RWPE1 (cell line): Measurements from ENCODE around the gene SHCBP1.

Source experiments
- CTCF ChIA-PET: fragments of 350-600 bp; sonication (Branson Sonifier 250); formaldehyde crosslinking; extraction: SDS; loops from one replicate; lab custom pipeline; 2021; lab: Yijun Ruan, JAX
- POLR2A ChIA-PET: fragments of 400-600 bp; formaldehyde crosslinking; extraction: SDS; loops from one replicate; lab custom pipeline; 2020; ENCODE audit warnings: antibody characterized with exemption; ENCODE audit not compliant: low non-redundant PET; lab: Yijun Ruan, JAX
- DNase-seq: peaks from one replicate; pipeline ENCODE4 v3.0.0; 2012; ENCODE audit warnings: low spot score
- H3K27ac ChIP-seq: fragments of 450-650 bp; 2 replicates; pipeline ENCODE4 v1.5.1; 2017
- TF ChIP-seq, protein P1 (sequence below): fragments of 450-650 bp; conservative IDR thresholded peaks from 2 replicates; pipeline ENCODE4 v1.5.1; 2017; ENCODE audit warnings: low read depth, mild to moderate bottlenecking

Gene SHCBP1

GRCh38 chr16:46607529-46607928 is 13.7 kb downstream of the SHCBP1 start:
- DNase-seq, result peak; percentile 26
- TF ChIP-seq, protein P1, sequence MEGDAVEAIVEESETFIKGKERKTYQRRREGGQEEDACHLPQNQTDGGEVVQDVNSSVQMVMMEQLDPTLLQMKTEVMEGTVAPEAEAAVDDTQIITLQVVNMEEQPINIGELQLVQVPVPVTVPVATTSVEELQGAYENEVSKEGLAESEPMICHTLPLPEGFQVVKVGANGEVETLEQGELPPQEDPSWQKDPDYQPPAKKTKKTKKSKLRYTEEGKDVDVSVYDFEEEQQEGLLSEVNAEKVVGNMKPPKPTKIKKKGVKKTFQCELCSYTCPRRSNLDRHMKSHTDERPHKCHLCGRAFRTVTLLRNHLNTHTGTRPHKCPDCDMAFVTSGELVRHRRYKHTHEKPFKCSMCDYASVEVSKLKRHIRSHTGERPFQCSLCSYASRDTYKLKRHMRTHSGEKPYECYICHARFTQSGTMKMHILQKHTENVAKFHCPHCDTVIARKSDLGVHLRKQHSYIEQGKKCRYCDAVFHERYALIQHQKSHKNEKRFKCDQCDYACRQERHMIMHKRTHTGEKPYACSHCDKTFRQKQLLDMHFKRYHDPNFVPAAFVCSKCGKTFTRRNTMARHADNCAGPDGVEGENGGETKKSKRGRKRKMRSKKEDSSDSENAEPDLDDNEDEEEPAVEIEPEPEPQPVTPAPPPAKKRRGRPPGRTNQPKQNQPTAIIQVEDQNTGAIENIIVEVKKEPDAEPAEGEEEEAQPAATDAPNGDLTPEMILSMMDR, result peak; percentile 51
- POLR2A ChIA-PET, result no interaction called here
- CTCF ChIA-PET, result interaction anchor here (0.7 to 1.2 kb wide), 5 partner anchors 42 to 1144 kb away, joined by 3 to 8 read pairs (median 4); no protein-coding TSS in a partner anchor
- no peak overlapping the region for H3K27ac ChIP-seq

DNA sequence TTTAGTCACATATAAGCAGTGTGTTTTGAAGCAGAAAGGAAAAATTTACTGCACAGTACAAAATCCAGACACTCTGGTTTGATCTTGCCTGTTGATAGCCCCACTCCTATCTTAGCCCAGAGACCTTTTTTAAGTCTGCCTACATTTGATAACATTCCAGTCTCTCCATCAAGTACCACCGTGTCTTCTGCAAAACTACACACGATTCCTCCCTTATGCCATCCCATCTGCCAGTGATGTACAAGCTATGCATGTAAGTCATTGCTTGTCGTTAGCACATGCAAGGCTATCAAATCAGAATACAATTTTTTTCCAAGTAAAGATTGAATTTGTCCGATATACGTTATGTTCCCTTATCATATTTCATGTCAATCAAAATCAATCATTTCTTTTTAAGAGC is 14.9 kb downstream of the SHCBP1 start:
- ChIA-PET CTCF (interaction anchor here (0.6 to 1.1 kb wide), 6 partner anchors 33 to 476 kb away, joined by 3 to 5 read pairs (median 4); no protein-coding TSS in a partner anchor), POLR2A (no interaction called here)
- no peak for DNase-seq
- H3K27ac ChIP-seq, result no peak overlapping the region
- TF ChIP-seq, protein P1, result no peak

DNA sequence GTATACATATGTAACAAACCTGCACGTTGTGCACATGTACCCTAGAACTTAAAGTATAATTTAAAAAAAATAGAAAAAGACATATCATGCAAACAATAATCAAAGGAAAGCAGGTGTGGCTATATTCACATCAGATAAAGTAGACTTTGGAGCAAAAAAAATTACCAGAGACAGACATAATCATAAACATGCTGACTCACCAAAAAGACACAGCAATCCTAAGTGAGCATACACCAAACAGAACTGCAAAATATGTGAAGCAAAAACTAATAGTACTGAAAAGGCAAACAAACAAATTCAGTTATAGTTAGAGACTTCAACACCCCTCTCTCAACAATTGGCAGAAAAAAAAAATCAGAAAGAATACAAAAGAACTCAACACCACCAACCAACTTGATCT is 29.9 kb downstream of the SHCBP1 start:
- ChIA-PET POLR2A (no interaction called here), CTCF (no interaction called here)
- DNase-seq, result no peak
- H3K27ac ChIP-seq, result no peak overlapping the region
- TF ChIP-seq, protein P1, result no peak

GRCh38 chr16:46586011-46586577 is 35.1 kb downstream of the SHCBP1 start:
- ChIA-PET CTCF (interaction anchor here (0.5 kb wide), 1 partner anchor 184 kb away, joined by 3 read pairs; no protein-coding TSS in a partner anchor), POLR2A (no interaction called here)
- no peak overlapping the region for H3K27ac ChIP-seq
- no peak for DNase-seq
- TF ChIP-seq, protein P1, result no peak

- DNase-seq, result no peak
- POLR2A ChIA-PET, result no interaction called here
- TF ChIP-seq, protein P1, result no peak
- CTCF ChIA-PET, result no interaction called here
- no peak overlapping the region for H3K27ac ChIP-seq
Observed at GRCh38 chr16:46583036-46583435, 38.1 kb downstream of the SHCBP1 start.

DNA sequence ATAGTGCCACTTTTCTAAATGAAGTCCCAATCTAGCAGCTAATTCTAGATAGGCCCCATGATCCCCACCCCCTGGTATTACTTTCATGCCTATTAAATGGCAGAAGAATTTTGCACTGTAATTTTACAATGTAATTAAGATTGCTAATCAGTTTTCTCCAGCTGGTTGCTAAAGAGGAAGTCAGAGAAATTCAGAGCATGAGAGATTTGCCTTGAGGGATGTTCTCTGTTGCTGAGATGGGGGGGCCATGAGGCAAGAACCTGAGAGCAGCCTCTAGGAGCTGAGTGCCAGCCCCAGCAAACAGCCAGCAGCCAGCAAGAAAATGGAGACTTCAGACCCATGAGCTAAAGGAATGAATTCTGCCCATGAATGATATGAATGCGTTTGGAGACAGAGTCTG is 38.9 kb downstream of the SHCBP1 start:
- ChIA-PET CTCF (no interaction called here), POLR2A (no interaction called here)
- TF ChIP-seq, protein P1, result no peak
- no peak overlapping the region for H3K27ac ChIP-seq
- DNase-seq, result no peak
